NCI-H1105 (cell line): Measurements from ENCODE around the gene RAP1GAP.
A peak's percentile ranks its signal among the peaks of the same experiment; 100 is the strongest.

Experiments
- DNase-seq: peaks from one replicate; lab custom pipeline; 2025; lab: John Stamatoyannopoulos, UW

RAP1GAP gene

GRCh38 chr1:21590934-21591333, 78.2 kb downstream of the RAP1GAP start:
- DNase-seq: no peak

- peak; percentile 7 for DNase-seq
Observed at GRCh38 chr1:21590126-21590880, 78.9 kb downstream of the RAP1GAP start.

GRCh38 chr1:21589618-21590017, 79.5 kb downstream of the RAP1GAP start:
- no peak for DNase-seq

GRCh38 chr1:21587602-21587953, 81.6 kb downstream of the RAP1GAP start:
- DNase-seq: no peak

GRCh38 chr1:21586846-21587601, 82.1 kb downstream of the RAP1GAP start:
- DNase-seq: no peak

- no peak for DNase-seq
Observed at GRCh38 chr1:21586222-21586621, 82.9 kb downstream of the RAP1GAP start.

GRCh38 chr1:21585037-21585436, 84.1 kb downstream of the RAP1GAP start:
- DNase-seq: no peak

- no peak for DNase-seq
Observed at GRCh38 chr1:21584096-21584495, 85.1 kb downstream of the RAP1GAP start.

- DNase-seq: no peak
Observed at GRCh38 chr1:21579791-21580190, 89.4 kb downstream of the RAP1GAP start.

- DNase-seq: no peak
Observed at GRCh38 chr1:21577933-21578332, 91.2 kb downstream of the RAP1GAP start.

- DNase-seq: no peak
Observed at GRCh38 chr1:21577324-21577723, 91.8 kb downstream of the RAP1GAP start.

- no peak for DNase-seq
Observed at GRCh38 chr1:21576798-21577187, 92.4 kb downstream of the RAP1GAP start.

GRCh38 chr1:21576031-21576797, 92.9 kb downstream of the RAP1GAP start:
- no peak for DNase-seq

- DNase-seq: no peak
Observed at GRCh38 chr1:21575351-21575942, 93.7 kb downstream of the RAP1GAP start.

- peak; percentile 62 for DNase-seq
Observed at GRCh38 chr1:21574466-21575151, 94.5 kb downstream of the RAP1GAP start.

GRCh38 chr1:21573971-21574465, 95.1 kb downstream of the RAP1GAP start:
- DNase-seq: peak; percentile 94

GRCh38 chr1:21573475-21573874, 95.7 kb downstream of the RAP1GAP start:
- no peak for DNase-seq

GRCh38 chr1:21572735-21573277, 96.4 kb downstream of the RAP1GAP start:
- no peak for DNase-seq

GRCh38 chr1:21572221-21572620, 96.9 kb downstream of the RAP1GAP start:
- no peak for DNase-seq

- no peak for DNase-seq
Observed at GRCh38 chr1:21570885-21571284, 98.3 kb downstream of the RAP1GAP start.

GRCh38 chr1:21570528-21570875, 98.7 kb downstream of the RAP1GAP start:
- DNase-seq: no peak
